Transverse colon (tissue), 4 donors: Measurements from ENCODE around the gene INPP5E. TPM values are rescaled to one million over a fixed set of nuclear protein-coding genes. Genes with fewer than 3 reads are reported as not detected.

Source experiments
- DNase-seq: peaks from one replicate; pipeline ENCODE4 v3.0.0-alpha.2; 2019
- H3K27ac ChIP-seq, 4 donors: fragments of 200-600 bp; sonication (generic); 2 replicates each; pipeline ENCODE4 v1.5.1; 2016 to 2018; ENCODE audit warnings: inconsistent platforms in 4 of 4
- H3K27me3 ChIP-seq: fragments of 200-600 bp; sonication (generic); 2 replicates; pipeline ENCODE4 v1.5.1; 2017; ENCODE audit warnings: inconsistent platforms
- H3K36me3 ChIP-seq, 4 donors: fragments of 200-600 bp; sonication (generic); 2 replicates each; pipeline ENCODE4 v1.5.1; 2017 to 2019; ENCODE audit warnings: inconsistent platforms in 4 of 4
- H3K4me1 ChIP-seq, 4 donors: fragments of 200-600 bp; sonication (generic); 2 replicates each; pipeline ENCODE4 v1.5.1; 2017 to 2020; ENCODE audit warnings: inconsistent platforms in 4 of 4
- H3K4me3 ChIP-seq, 4 donors: fragments of 200-600 bp; sonication (generic); 1 replicate in 1 of 4; 2 replicates in 3 of 4; pipeline versions ENCODE4 v1.5.1 to v1.6.1; 2017 to 2019; ENCODE audit warnings: inconsistent platforms in 4 of 4
- H3K9me3 ChIP-seq, 2 donors: fragments of 200-600 bp; sonication (generic); 2 replicates each; pipeline ENCODE4 v1.5.1; 2017 to 2019; ENCODE audit warnings: inconsistent platforms in 2 of 2
- EP300 ChIP-seq: sonication (generic); formaldehyde crosslinking; IDR thresholded peaks from one replicate; pipeline ENCODE4 v1.6.1; 2017; ENCODE audit warnings: antibody characterized with exemption, low read depth
- POLR2A ChIP-seq: fragments of 450-650 bp; IDR thresholded peaks from one replicate; pipeline ENCODE4 v1.6.1; 2016; ENCODE audit warnings: antibody characterized with exemption, mild to moderate bottlenecking, moderate library complexity
- POLR2AphosphoS5 ChIP-seq, 3 donors: sonication (generic); formaldehyde crosslinking; IDR thresholded peaks; one replicate each; pipeline ENCODE4 v1.6.1; 2016; ENCODE audit warnings: antibody characterized with exemption in 3 of 3
- WGBS, 2 donors: methylation state at CpG; one replicate each; pipeline ENCODE4 v1.1.5; 2018; ENCODE audit warnings: low coverage in 1 of 2; 5-methylcytosine and 5-hydroxymethylcytosine counted together
- in situ Hi-C, 4 donors: fragments of 200-750 bp; cut with MboI; loops; one replicate each; pipeline versions ENCODE4 v1.15.0 to v1.15.1; 2017; ENCODE audit warnings: low sequenced_read_pairs in 3 of 4, low pct_ligation_motif_present in 1 of 4, low pct_unique_long_range_greater_than_20kb in 1 of 4
- intact Hi-C: fragments of 100-400 bp; cut with DNase I; formaldehyde crosslinking; loops from one replicate; pipeline ENCODE4 v1.15.1; 2023; ENCODE audit warnings: low total_unique reads
- total RNA-seq, 4 donors: library from RNA; depleted of rRNA; stranded (reverse); fragments of >200 nt; gene quantifications; one replicate each; pipeline ENCODE4 v1.1.0, GENCODE V29; 2016
- TF ChIP-seq, protein P1 (sequence below), 5 experiments: fragments of 200-600 bp in 3 of 5; fragments of 450-650 bp in 2 of 5; sonication (generic) in 3 of 5; IDR thresholded peaks; 1 replicate in 2 of 5; 2 replicates in 3 of 5; pipeline ENCODE4 v1.5.1; 2016 to 2017; ENCODE audit warnings: antibody characterized with exemption in 5 of 5, inconsistent platforms in 3 of 5, mild to moderate bottlenecking in 2 of 5, moderate library complexity in 1 of 5

The INPP5E gene
- total RNA-seq, 4 donors from 2014 or later, result 12.5 to 57.5 (median 18.3) TPM

DNA sequence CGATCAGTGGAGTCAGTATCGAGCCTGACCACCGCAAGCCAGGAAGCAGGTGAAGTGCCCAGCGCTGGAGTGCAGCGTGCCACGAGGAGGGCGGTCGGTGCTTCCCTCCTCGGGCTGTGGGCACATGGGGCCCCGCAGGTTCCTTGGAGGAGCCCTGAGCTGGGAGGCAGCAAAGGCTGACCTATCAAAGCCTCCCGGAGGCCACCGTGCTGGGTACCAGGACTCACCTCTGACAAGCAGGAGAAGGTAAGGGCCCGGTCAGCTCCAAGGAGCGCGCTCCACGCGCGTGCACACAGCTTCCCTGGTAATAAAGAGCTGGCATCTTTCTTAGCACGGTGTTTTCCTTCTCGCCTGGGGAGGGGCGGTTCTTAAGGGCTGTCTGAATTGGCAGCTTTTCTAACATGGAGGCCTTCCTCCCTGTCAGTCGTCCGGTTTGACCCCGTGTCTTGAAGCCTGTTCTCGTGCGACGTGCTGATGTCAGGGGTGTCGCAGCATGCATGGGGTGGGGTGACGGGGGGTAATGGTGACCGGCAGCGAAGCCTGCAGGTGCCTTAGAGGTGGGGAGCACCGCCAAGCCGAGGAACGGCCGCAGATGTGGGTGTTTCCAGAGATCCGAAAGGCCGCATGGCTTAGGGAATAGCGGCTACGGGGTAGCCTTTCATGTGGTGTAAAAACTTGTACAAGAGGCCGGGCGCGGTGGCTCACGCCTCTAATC lies 16.1 kb downstream of the INPP5E start:
- peaks cover 0 to 48% (median 17%) of the 10 kb centered on the region in 4 donors for H3K36me3 ChIP-seq
- TF ChIP-seq, protein P1, sequence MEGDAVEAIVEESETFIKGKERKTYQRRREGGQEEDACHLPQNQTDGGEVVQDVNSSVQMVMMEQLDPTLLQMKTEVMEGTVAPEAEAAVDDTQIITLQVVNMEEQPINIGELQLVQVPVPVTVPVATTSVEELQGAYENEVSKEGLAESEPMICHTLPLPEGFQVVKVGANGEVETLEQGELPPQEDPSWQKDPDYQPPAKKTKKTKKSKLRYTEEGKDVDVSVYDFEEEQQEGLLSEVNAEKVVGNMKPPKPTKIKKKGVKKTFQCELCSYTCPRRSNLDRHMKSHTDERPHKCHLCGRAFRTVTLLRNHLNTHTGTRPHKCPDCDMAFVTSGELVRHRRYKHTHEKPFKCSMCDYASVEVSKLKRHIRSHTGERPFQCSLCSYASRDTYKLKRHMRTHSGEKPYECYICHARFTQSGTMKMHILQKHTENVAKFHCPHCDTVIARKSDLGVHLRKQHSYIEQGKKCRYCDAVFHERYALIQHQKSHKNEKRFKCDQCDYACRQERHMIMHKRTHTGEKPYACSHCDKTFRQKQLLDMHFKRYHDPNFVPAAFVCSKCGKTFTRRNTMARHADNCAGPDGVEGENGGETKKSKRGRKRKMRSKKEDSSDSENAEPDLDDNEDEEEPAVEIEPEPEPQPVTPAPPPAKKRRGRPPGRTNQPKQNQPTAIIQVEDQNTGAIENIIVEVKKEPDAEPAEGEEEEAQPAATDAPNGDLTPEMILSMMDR (IDR thresholded peaks at IDR 0.05), result no peak
- no peak for TF ChIP-seq POLR2AphosphoS5 (IDR thresholded peaks at IDR 0.05)
- TF ChIP-seq EP300, result no peak
- no peak for TF ChIP-seq POLR2A
- H3K4me1 ChIP-seq, result no peaks in the 10 kb centered on the region
- H3K27me3 ChIP-seq, result no peaks in the 10 kb centered on the region
- H3K4me3 ChIP-seq, result no peak overlapping the region
- no peaks in the 10 kb centered on the region for H3K9me3 ChIP-seq
- no peak for DNase-seq
- intact Hi-C loops (no loop called here), in situ Hi-C loops (no loop called here)
- H3K27ac ChIP-seq, result no peak overlapping the region
- 80 to 97% methylated on average over 3 to 35 of the region's 43 CpGs for WGBS, 2 donors

DNA sequence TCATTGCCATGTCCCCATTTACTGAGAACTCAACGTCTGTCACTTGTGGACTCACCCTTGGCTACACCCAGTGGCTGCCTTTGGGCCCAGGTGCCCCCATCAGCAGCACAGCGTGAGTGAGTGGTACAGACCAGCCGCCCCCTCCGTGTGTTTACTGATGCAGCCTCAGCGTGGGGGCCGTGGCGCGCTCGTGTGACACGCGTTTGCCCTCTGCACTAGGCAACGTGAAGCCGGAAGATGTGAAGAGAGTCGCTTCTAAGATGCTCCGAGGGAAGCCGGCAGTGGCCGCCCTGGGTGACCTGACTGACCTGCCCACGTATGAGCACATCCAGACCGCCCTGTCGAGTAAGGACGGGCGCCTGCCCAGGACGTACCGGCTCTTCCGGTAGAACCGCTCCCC lies 16.8 kb downstream of the INPP5E start:
- Histone ChIP-seq H3K4me1 (no peaks in the 10 kb centered on the region), H3K27ac (no peak overlapping the region), H3K9me3 (no peaks in the 10 kb centered on the region), H3K4me3 (no peak overlapping the region), H3K27me3 (no peaks in the 10 kb centered on the region), H3K36me3 (peaks cover 0 to 55% (median 20%) of the 10 kb centered on the region in 4 donors)
- WGBS, 2 donors, result 93% methylated on average over 26 of the region's 26 CpGs; no CpG with 5 or more reads in 1 of the 2 donors
- in situ Hi-C loops, result no loop called here
- intact Hi-C loops, result no loop called here
- DNase-seq, result no peak
- TF ChIP-seq EP300 (no peak), POLR2AphosphoS5 (IDR thresholded peaks at IDR 0.05) (no peak), POLR2A (no peak)
- TF ChIP-seq, protein P1 (IDR thresholded peaks at IDR 0.05), result no peak

DNA sequence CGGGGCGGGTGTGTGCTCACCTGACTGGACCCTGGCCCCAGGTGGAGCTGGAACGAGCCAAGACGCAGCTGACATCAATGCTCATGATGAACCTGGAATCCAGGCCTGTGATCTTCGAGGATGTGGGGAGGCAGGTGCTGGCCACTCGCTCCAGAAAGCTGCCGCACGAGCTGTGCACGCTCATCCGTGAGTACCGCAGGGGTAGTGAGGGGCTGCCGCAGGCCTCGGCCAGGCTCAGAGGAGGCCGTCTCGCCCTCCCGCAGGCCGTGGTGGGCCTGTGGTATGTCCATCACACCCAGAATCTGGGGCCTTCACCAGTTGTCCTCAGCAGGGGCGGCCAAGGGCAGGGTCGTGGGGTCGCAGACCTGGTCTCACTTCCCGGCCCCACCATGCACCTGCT lies 17.9 kb downstream of the INPP5E start:
- no peak overlapping the region for H3K27ac ChIP-seq
- H3K4me1 ChIP-seq, result no peaks in the 10 kb centered on the region
- no peaks in the 10 kb centered on the region for H3K9me3 ChIP-seq
- intact Hi-C loops (no loop called here), in situ Hi-C loops (no loop called here)
- H3K36me3 ChIP-seq, result peaks cover 0 to 66% (median 25%) of the 10 kb centered on the region in 4 donors
- TF ChIP-seq EP300 (no peak), POLR2A (no peak), POLR2AphosphoS5 (IDR thresholded peaks at IDR 0.05) (no peak)
- TF ChIP-seq, protein P1 (IDR thresholded peaks at IDR 0.05), result no peak
- 80% methylated on average over 9 of the region's 21 CpGs; no CpG with 5 or more reads in 1 of the 2 donors for WGBS, 2 donors
- H3K27me3 ChIP-seq, result no peaks in the 10 kb centered on the region
- H3K4me3 ChIP-seq, result no peak overlapping the region
- DNase-seq, result no peak

DNA sequence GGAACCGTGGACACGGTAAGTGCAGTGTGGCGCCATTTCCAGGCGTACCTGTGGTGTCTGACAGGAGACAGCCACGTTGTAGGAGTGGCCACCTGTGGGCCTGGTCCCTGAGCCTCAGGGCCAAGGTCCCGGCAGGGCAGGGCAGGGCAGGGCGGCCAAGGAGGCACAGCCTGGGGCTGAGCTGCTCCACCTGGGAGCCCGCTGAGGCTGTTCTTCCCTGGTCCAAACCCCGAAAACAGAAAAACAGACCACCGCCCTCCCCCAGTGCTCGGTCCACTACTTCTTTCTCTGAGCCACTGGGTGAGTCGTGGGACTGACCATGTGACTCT lies 20.6 kb downstream of the INPP5E start:
- no peak overlapping the region for H3K4me3 ChIP-seq
- 94% methylated on average over 12 of the region's 12 CpGs; no CpG with 5 or more reads in 1 of the 2 donors for WGBS, 2 donors
- H3K4me1 ChIP-seq, result no peaks in the 10 kb centered on the region
- H3K9me3 ChIP-seq, result no peaks in the 10 kb centered on the region
- in situ Hi-C loops, result no loop called here
- TF ChIP-seq POLR2AphosphoS5 (IDR thresholded peaks at IDR 0.05), result no peak
- no peak for TF ChIP-seq EP300
- TF ChIP-seq POLR2A, result no peak
- TF ChIP-seq, protein P1 (IDR thresholded peaks at IDR 0.05), result no peak
- no peak for DNase-seq
- H3K36me3 ChIP-seq, result peaks cover 0 to 90% (median 35%) of the 10 kb centered on the region in 4 donors
- no peak overlapping the region for H3K27ac ChIP-seq
- intact Hi-C loops, result no loop called here
- H3K27me3 ChIP-seq, result no peaks in the 10 kb centered on the region
